Karpas-422 (cell line): ENCODE results near the gene NFIX. TPM values are rescaled to one million over a fixed set of nuclear protein-coding genes. Genes with fewer than 3 reads are reported as not detected.

Source experiments
- DNase-seq: peaks from one replicate; pipeline ENCODE4 v3.0.0-alpha.2; 2015
- H2AFZ ChIP-seq: fragments of 200-600 bp; sonication (generic); 2 replicates; pipeline ENCODE4 v1.6.1; 2014; ENCODE audit warnings: antibody characterized with exemption, low read length, mixed read lengths
- H3K27ac ChIP-seq: fragments of 200-600 bp; sonication (generic); 2 replicates; pipeline ENCODE4 v1.5.1; 2014; ENCODE audit warnings: mild to moderate bottlenecking, low read length, moderate library complexity
- H3K27me3 ChIP-seq: fragments of 200-600 bp; sonication (generic); 2 replicates; pipeline ENCODE4 v1.6.1; 2014; ENCODE audit warnings: low read length, mixed read lengths
- H3K36me3 ChIP-seq: fragments of 200-600 bp; sonication (generic); 2 replicates; pipeline ENCODE4 v1.6.1; 2014; ENCODE audit warnings: low read length, mixed read lengths; ENCODE audit not compliant: insufficient read depth
- H3K4me1 ChIP-seq: fragments of 200-600 bp; sonication (generic); 2 replicates; pipeline ENCODE4 v1.6.1; 2014; ENCODE audit warnings: mild to moderate bottlenecking, low read length, mixed read lengths
- H3K4me2 ChIP-seq: fragments of 200-600 bp; sonication (generic); 2 replicates; pipeline ENCODE4 v1.6.1; 2014; ENCODE audit warnings: low read length, low read depth, mild to moderate bottlenecking; ENCODE audit not compliant: poor library complexity, severe bottlenecking
- H3K4me3 ChIP-seq: fragments of 200-600 bp; sonication (generic); 2 replicates; pipeline ENCODE4 v1.5.1; 2014; ENCODE audit warnings: mild to moderate bottlenecking, antibody characterized with exemption, low read length, mixed read lengths
- H3K79me2 ChIP-seq: fragments of 200-600 bp; sonication (generic); 2 replicates; pipeline ENCODE4 v1.6.1; 2014; ENCODE audit warnings: mild to moderate bottlenecking, low read length, mixed read lengths
- H3K9ac ChIP-seq: fragments of 200-600 bp; sonication (generic); 2 replicates; pipeline ENCODE4 v1.6.0; 2014; ENCODE audit warnings: low read length
- H3K9me2 ChIP-seq: fragments of 200-600 bp; sonication (generic), shearing (Covaris generic); replicated peaks from 2 replicates; pipeline ENCODE4 v1.6.0; 2014; ENCODE audit warnings: mild to moderate bottlenecking, low read length, moderate library complexity; ENCODE audit not compliant: insufficient read depth
- H3K9me3 ChIP-seq: fragments of 300-700, 200-600 bp; sonication (generic); 2 replicates; pipeline ENCODE4 v1.6.1; 2014; ENCODE audit warnings: low read length, mixed read lengths
- H4K20me1 ChIP-seq: fragments of 200-600 bp; sonication (generic); 2 replicates; pipeline ENCODE4 v1.6.1; 2014; ENCODE audit warnings: mild to moderate bottlenecking, antibody characterized with exemption, low read length, low read depth; ENCODE audit not compliant: insufficient read depth
- total RNA-seq: library from RNA; depleted of rRNA; stranded (reverse); fragments of >200 nt; shearing (Covaris generic); gene quantifications from 2 replicates; pipeline ENCODE4 v1.2.3, GENCODE V29; 2014; ENCODE audit warnings: low replicate concordance

NFIX gene
- total RNA-seq, 1 experiment from 2014 or later, result 0.04 TPM

- Histone ChIP-seq H3K9ac (no peak overlapping the region), H3K4me2 (no peak overlapping the region)
These were observed 21.5 kb downstream of the NFIX start for GRCh38 chr19:13016628-13017305.

GRCh38 chr19:13017306-13018034, 22.2 kb downstream of the NFIX start:
- Histone ChIP-seq H3K27ac (no peak overlapping the region), H4K20me1 (no peaks in the 10 kb centered on the region), H3K36me3 (no peaks in the 10 kb centered on the region), H3K4me1 (0 out of 2 replicates have a peak, but pooled peaks cover 4% of the 10 kb centered on the region), H3K9ac (no peak overlapping the region), H3K4me3 (no peak overlapping the region), H2AFZ (no peak overlapping the region), H3K27me3 (no peaks in the 10 kb centered on the region), H3K4me2 (no peak overlapping the region), H3K9me3 (no peaks in the 10 kb centered on the region), H3K9me2 (no peaks in the 10 kb centered on the region), H3K79me2 (no peaks in the 10 kb centered on the region)
- DNase-seq, result no peak

More at GRCh38 chr19:13016628-13017305, 21.5 kb downstream of the NFIX start:
- Histone ChIP-seq H3K4me1 (0 out of 2 replicates have a peak, but pooled peaks cover 4% of the 10 kb centered on the region), H3K4me3 (no peak overlapping the region), H3K9me3 (no peaks in the 10 kb centered on the region), H3K36me3 (no peaks in the 10 kb centered on the region), H3K27me3 (no peaks in the 10 kb centered on the region), H3K9me2 (no peaks in the 10 kb centered on the region), H2AFZ (no peak overlapping the region), H4K20me1 (no peaks in the 10 kb centered on the region), H3K27ac (no peak overlapping the region), H3K79me2 (no peaks in the 10 kb centered on the region)
- DNase-seq, result no peak

- Histone ChIP-seq H3K27ac (no peak overlapping the region), H3K9me3 (no peaks in the 10 kb centered on the region), H3K79me2 (no peaks in the 10 kb centered on the region), H3K9ac (no peak overlapping the region), H3K4me2 (no peak overlapping the region), H4K20me1 (no peaks in the 10 kb centered on the region), H3K4me1 (no peaks in the 10 kb centered on the region), H3K36me3 (no peaks in the 10 kb centered on the region), H3K4me3 (no peak overlapping the region), H3K27me3 (no peaks in the 10 kb centered on the region), H3K9me2 (no peaks in the 10 kb centered on the region), H2AFZ (no peak overlapping the region)
- no peak for DNase-seq
These were observed 23.0 kb downstream of the NFIX start for GRCh38 chr19:13018035-13018914.

GRCh38 chr19:13019332-13019731, 24.1 kb downstream of the NFIX start:
- no peak for DNase-seq
- H3K9me3 ChIP-seq, result no peaks in the 10 kb centered on the region
- no peak overlapping the region for H3K9ac ChIP-seq
- no peaks in the 10 kb centered on the region for H3K79me2 ChIP-seq
- no peaks in the 10 kb centered on the region for H3K9me2 ChIP-seq
- H3K27ac ChIP-seq, result no peak overlapping the region
- no peaks in the 10 kb centered on the region for H3K36me3 ChIP-seq
- H3K4me2 ChIP-seq, result no peak overlapping the region
- H2AFZ ChIP-seq, result no peak overlapping the region
- H4K20me1 ChIP-seq, result no peaks in the 10 kb centered on the region
- H3K4me1 ChIP-seq, result no peaks in the 10 kb centered on the region
- H3K4me3 ChIP-seq, result no peak overlapping the region
- no peaks in the 10 kb centered on the region for H3K27me3 ChIP-seq

GRCh38 chr19:13020002-13020414, 24.7 kb downstream of the NFIX start:
- Histone ChIP-seq H3K9me3 (no peaks in the 10 kb centered on the region), H3K27me3 (no peaks in the 10 kb centered on the region), H3K4me1 (no peaks in the 10 kb centered on the region), H3K79me2 (no peaks in the 10 kb centered on the region), H2AFZ (no peak overlapping the region), H3K4me3 (no peak overlapping the region), H3K27ac (no peak overlapping the region), H3K9me2 (no peaks in the 10 kb centered on the region), H3K9ac (no peak overlapping the region), H3K36me3 (no peaks in the 10 kb centered on the region), H3K4me2 (no peak overlapping the region), H4K20me1 (no peaks in the 10 kb centered on the region)
- DNase-seq, result no peak

GRCh38 chr19:13022111-13022858, 27.0 kb downstream of the NFIX start:
- H3K9me2 ChIP-seq, result no peaks in the 10 kb centered on the region
- no peak overlapping the region for H3K9ac ChIP-seq
- DNase-seq, result no peak
- H2AFZ ChIP-seq, result no peak overlapping the region
- no peaks in the 10 kb centered on the region for H3K36me3 ChIP-seq
- H3K4me1 ChIP-seq, result no peaks in the 10 kb centered on the region
- H3K4me3 ChIP-seq, result no peak overlapping the region
- no peaks in the 10 kb centered on the region for H4K20me1 ChIP-seq
- no peaks in the 10 kb centered on the region for H3K27me3 ChIP-seq
- H3K9me3 ChIP-seq, result no peaks in the 10 kb centered on the region
- H3K4me2 ChIP-seq, result no peak overlapping the region
- no peaks in the 10 kb centered on the region for H3K79me2 ChIP-seq
- H3K27ac ChIP-seq, result no peak overlapping the region

GRCh38 chr19:13022859-13023636, 27.8 kb downstream of the NFIX start:
- Histone ChIP-seq H3K79me2 (no peaks in the 10 kb centered on the region), H4K20me1 (no peaks in the 10 kb centered on the region), H3K9me2 (no peaks in the 10 kb centered on the region), H3K36me3 (no peaks in the 10 kb centered on the region), H3K9me3 (no peaks in the 10 kb centered on the region), H3K27me3 (no peaks in the 10 kb centered on the region), H3K9ac (no peak overlapping the region), H3K4me1 (no peaks in the 10 kb centered on the region), H2AFZ (no peak overlapping the region), H3K4me2 (no peak overlapping the region), H3K4me3 (no peak overlapping the region), H3K27ac (no peak overlapping the region)
- DNase-seq, result no peak
